ENCODE results near the gene LYST.

The LYST gene

DNA sequence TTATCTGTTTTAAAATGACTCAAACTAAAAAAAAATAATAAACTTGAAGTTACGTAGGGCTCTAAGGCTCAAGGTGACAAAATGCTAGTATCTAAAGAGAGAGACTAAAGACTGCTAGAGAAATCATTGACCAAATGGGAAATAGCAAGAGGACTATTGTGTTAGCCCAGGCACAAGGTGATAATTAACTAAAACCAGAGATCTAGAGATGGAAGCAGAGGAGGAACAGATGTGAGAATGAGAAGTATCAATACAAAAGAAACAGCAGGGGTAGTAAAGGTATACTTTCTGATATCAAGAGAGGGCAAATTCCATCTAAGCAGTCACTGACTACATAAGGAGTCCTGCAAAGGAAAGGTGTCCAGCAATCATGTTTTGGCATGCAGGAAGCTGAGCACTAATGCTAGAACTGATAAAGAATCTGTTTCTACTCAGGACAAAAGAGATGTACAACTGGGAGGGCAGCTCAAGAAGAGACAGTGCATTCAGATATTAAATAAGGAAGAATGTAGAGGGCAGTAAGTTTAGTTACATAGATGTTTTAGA, 116.9 kb downstream of the LYST start:
- no peak for DNase-seq

DNA sequence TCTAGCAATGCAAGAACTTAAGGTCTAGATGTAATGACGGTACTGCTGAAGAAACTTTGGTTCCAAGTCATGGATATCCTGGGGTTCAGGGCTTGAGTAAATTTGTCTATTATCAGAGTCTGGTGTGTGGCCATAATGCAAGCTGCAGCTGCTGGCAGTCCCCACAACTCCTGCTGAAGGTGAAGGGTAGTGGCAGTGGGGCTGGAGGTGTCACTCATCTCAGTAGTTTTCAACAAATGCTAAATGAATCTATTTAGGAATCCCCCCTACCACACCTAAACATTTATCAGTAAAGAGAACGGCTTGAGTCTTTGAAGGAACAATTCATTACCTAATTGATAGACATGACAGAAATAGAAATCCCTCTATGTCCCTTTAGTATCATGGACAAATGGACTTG, 118.0 kb downstream of the LYST start:
- DNase-seq, result no peak

DNA sequence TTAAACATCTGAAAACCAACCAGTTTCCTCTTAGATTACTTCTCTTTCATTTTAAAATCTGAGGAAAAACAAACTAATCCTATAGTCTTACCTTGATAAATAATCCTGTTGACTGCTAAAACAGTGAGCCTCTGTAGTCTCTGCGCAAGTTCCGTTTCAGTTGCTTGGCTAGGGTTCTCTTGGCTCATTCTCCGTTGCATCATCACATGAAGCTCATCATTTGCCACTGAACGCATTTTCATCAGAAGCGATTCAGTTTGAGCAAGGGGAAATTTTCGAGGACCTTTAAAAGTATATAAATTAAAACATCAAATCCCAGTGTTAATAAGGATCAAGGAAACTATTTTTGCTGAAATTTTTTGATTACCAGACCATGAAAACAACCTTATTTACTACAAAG, 120.5 kb downstream of the LYST start:
- DNase-seq, result no peak

DNA sequence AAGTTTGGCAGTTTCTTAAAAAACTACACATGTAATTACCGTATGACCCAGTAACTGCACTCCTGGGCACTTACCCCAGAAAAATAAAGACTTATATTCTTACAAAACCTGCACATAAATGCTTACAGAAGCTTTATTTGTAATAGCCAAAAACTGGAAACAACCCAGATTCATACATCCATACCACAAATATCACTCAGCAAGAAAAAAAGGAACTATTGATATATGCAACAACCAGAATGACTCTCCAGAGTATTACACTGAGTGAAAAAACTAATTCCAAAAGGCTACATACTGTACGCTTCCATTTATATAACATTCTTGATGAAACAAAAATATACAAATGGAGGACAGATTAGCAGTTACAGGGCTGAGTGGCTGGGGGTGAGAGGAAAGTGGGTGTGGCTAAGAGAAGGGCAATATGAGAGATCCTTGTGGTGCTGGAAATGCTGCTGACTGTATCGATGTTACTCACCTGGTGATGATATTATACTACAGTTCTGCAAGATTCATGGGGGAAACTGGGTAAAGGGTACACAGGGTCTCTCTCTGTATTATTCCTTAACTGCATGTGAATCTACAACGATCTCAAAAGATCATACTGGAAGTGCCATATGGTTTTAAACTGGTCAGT, 121.1 kb downstream of the LYST start:
- DNase-seq, result no peak

DNA sequence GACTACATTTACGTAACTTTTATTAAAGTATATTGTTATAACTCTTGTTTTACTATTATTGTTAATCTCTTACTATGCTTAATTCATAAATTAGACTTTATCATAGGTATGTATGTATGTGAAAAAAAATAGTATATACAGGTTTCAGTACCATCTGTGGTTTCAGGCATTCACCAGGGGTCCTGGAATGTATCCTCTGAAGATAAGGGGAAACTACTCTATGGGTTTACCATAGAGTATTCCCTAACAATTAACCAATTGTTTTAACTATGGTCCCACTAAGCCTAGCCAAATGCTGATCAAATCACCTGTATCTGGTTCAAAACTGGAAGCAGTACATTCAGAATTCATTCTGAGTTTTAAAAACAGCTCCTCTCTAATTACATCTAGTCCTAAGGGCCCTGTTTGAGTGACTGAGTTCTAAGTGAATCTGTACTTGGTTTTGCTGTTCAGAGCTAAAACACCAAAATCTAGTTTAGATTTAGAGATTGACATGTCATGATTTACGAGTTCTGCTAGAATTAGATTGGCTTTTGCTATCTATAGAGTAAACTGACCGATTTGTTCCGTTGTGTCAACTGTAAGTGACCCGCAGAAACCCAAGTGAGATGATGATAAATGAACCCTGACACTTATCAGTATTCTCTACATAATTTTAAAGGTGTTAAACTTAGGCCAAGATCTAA, 123.6 kb downstream of the LYST start:
- DNase-seq, result no peak

DNA sequence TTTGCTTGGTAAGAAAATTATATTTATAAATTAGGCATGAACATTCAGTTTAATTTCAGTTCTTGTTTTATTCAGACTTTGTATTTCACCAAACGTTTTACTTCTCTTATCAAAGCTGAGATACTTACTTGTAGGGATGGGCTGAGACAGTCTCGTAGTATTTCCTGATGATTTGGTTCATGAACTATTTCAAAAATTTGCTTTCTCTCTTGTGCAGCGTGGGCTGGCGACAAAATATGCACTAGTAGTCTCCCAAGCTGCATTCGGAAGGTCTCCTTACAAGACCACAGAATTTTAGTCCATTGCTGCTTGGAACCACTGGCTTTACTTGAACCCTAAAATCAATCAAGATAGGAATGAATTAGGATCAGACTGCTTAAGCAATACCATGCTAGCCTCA, 125.4 kb downstream of the LYST start:
- DNase-seq, result no peak

DNA sequence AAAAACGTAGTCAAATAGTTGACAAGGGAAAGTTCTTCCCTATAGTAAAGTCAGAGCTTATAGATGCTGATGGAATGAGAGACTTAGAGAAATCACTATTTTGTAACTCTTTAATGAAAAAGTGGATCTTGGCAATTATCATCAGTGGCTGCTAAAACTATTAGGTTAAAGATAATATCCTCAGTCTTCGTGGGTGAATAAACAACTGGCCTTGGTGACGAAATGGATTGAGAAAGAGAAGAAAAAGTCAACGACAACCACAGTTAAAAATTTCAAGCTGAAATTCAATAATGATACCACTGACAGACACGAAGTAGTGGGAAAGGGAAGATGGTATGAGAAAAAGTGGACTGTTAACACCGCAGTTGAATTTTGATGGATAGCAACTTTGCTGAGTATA, 127.1 kb downstream of the LYST start:
- DNase-seq, result no peak

DNA sequence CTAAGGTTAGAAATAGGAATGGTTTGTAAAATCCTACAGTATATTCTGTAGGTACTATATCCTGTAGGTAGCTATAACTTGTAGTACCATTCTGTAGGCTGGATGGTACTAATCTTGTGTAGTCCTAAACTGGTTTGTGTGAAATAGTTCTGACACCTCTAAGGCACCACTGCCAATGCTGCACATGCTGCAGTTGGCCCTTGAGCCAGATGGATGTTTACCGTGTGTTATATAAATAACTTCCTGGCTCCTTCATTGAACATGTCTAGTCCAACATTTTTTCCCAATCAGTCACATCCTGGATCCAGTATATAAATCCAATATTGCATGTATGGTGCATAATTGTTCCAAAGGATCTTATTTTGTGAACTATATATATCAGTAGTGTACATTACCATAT, 127.6 kb downstream of the LYST start:
- DNase-seq, result no peak

DNA sequence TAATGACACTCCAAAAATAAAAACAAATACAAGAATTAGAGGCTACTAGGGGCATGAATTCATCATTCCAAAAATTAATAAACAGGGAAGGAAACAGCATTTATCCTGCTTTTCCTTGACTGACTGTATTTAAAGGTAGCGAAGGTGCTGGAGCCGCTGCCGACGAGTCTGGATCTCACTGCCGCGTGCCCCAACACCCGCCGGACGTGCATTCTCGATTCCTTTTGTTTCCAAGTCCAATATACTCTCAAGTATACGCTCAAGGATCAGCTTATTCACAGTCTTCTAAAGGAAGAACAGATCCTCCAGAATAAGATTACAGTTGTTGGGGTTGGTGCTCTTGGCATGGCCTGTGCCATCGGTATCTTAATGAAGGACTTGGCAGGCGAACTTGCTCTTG, 129.0 kb downstream of the LYST start:
- DNase-seq, result no peak

DNA sequence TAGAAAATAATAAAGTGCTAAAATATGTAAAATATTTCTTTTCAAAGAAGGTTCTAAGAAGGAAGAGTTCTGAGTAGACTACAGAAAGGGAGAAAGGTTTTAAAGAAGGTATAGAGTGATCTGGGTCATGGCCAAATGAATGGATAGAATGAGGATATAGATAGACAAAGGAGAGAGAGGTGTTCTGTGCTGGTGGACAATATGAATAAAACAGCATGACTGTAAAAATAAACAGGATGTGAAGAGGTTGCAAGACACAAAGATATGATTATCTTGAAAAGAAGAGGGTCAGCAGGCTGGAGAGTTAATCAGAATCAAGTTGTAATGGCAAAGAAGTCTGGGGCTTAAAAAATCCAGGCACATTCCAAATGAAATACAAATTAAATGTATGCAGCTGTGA, 130.4 kb downstream of the LYST start:
- DNase-seq, result no peak

DNA sequence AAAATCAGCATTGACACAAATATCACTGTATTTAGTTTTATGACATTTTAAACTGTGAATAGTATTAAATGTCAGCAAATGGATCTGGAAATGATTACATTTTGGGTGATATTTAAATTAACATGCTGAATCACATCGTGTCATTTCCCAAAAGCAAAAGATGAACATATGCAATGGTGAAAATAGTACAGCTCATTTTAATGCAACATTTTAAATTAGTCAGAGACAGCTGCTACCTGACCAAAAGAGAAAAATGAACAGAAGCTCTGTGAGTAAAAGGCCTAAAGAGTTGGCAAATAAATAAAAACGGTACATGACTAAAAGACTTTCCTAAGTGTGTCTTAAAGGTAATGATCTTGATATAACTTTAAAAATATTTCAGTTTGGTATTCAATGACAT, 131.1 kb downstream of the LYST start:
- no peak for DNase-seq

DNA sequence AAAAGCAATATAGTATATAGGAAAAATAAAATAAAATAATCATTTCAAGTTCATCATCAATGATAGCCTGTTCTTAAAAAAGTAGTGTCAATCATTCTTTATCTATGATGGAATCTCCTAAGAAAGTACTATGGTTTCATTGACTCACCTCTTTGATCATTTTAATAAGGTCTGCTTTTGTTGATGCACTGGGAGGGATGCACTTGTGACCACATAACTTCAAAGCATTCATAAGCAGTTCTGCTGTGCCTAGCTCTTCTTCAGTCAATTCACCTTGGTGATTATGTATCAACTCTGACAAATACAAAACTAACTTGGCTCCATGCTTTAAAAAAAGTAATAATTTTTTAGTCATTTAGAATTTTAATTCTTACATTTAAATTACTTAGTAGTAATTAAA, 132.4 kb downstream of the LYST start:
- DNase-seq, result no peak

DNA sequence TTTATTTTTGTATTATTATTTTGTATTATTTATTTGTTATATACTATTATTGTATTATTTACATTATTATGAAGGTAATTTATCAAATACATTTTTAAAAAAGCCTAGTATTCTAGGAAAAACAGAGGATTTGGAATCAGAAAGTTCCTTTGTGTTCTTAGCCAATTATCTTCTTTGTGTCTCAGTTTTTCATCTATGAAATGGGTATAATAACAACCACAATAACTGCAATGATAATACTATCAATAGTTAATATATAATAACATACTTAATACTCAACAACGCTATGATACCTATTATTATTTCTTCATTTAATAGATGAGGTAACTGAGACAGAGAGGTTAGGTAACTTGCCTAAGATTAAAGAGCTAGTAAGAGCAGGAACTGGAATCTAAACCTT, 136.7 kb downstream of the LYST start:
- no peak for DNase-seq

DNA sequence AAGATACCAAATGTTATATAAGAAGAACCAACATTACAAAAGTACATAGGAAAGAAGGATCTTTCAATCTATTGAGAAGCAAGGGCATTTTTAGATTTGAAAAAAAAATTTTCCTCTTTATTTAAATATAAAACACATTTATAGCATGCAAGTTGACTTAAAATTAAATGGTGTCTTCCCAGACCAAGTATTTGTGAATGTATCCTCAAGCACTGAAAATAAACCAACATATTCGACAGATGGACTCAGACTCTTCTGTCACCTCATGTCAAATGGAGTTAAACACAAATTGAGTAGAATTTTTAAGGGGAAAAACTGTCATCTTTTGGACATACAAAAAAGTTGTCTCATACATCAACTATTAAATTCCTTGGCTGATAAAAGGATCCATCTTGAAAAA, 140.1 kb downstream of the LYST start:
- DNase-seq, result no peak

DNA sequence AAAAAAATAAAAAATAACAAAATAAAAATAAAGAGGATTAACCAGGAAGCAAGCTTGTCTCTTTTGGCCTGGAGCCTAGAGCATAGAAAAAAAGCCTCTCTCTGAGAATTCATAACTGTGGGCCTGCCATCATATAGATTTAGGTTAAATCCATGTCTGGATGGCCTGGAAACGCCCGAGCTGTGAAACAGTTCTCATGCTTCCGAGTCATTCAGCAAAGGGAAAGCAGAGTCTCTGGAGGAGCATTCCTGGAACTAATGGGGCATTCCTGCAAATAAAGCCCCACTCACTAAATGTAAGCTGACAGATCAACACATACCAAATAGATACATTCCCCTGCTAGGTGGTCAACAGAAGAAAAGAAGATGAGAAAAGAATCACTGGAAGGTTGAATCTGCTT, 141.3 kb downstream of the LYST start:
- DNase-seq, result no peak

DNA sequence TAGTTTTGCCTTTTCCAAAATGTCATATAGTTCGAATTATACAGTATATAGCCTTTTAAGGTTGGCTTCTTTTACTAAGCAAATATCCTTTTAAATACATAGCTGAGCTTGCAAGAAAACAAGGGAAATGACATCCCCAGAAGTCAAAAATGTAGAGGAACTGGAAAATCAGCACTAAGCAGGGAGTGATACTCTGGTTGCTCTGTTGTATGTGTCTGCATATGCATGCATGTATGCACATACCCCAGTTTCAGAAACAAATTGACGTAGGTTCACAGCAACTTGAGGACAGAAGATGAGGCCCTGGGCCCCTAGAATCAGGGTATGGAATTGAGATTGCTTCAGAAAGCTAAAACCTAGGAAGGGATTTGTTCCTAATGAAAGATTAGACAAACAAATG, 142.0 kb downstream of the LYST start:
- no peak for DNase-seq

DNA sequence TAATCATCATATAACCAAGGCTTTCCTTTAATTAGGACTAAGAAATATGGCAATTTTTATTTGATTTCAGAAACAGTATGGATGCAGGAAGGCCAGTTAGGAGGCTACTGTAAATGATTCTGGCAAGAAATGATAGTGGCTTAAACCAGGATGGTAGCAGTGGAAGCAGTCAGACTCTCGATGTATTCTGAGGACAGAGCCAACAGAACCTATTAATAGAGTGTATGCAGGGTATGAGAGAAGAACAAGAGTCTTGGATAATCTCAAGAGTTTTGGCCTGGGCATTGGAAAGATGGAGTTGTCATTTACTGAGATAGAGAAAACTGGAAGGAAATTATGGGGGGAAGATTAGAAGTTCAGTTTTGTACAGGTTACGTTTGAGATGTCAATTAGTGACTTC, 143.8 kb downstream of the LYST start:
- no peak for DNase-seq

DNA sequence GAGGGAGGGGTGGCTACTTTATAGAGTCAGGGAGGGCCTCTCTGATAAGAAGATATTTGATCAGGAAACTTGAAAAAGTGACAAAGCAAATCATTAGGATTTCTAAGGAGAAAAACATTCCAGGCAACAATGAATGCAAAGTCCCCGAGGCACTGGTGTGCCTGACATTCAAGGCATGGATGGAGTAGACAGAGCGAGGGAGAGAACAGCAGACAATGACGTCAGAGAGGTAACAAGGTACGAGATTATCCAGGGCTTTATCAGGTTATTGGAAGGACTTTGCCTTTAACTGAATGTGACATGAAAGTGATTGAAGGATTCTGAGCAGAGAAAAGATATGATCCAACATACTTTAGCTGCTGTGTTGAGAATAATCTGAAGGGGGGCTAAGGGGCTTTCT, 144.7 kb downstream of the LYST start:
- no peak for DNase-seq

DNA sequence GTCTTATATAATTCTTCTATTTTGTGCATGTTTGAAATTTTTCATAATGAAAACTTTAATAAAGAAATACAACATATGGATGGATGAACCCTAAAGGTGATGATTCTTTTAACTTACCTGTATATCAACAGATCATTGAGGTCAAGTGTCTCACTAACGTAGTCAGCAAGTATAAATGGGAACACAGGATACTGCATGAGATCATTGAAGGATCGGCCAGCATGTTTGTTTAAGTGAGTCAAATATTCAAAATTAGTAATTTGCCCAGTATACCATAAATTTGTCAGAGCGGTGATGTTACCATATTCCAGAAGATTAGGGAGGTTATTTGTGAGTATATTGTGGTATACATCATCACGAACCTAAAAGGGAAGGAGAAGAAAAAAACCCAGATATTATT, 146.2 kb downstream of the LYST start:
- DNase-seq, result no peak

DNA sequence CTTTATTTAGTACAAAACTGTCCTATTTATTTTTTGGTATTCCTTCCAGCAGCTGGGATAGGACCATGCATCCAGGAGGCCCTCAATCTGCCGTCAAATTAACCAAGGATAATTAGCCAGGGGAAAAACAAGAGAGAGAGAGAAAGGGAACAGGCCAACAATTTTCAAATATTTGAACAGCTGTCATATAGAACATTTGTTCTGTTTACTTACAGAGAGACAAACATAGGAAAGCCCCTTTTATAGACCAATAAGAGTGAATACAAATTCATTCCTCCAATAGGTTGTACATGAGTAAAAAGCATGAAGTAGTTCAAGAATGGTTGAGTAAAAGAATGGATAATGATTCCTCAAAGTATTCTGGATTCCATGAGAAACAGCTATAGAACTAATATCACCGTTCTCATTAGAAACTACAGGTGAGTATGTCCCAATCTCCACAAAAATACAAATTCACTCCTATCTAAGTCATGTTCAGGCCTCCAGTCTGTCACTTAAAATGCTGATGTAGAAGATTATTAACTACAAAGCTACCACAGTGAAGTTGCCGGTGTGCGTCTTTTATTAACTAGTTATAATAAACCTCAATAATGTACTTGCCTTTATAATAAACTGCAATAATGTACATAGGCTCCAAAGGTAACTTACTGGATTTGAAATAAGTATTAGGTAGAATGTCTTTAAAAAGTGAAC, 152.4 kb downstream of the LYST start:
- DNase-seq, result peak; percentile 5

DNA sequence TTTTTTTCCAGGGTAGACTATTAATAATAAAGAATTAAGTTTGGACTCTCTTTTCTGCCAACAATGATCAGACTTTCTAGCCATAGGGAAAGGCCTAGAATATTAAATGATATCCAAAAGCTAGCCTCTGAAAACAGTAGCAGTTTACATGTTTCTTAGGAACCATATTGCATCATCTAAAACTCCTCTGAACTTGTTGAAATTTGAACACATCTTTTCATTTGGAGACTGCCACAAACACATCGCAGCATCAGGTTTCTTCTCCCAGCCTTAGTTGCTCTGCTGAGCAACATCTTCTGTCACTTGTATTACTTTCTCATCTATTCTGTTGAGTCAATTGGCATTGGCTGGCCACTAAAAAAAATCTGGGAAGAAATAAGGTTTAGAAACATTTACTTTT, 153.9 kb downstream of the LYST start:
- no peak for DNase-seq

DNA sequence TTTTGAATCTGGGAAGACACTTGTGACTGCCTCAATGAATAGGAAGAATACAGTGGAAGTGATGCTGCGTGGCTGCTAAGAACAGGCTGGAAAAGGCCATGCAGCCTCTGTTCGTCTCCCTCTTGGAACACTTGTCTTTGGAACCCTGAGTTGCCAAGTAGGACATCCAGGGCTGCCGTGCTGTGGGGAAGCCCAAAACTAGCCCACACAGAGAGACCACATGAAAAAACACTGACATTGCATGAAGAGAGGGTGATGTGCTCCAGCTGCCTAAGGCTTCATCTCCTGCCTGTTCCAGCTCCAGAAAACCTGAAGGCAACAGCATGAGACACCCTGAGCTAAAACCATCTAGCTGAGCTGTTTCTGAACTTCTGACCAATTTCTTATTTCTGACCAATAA, 156.0 kb downstream of the LYST start:
- no peak for DNase-seq

DNA sequence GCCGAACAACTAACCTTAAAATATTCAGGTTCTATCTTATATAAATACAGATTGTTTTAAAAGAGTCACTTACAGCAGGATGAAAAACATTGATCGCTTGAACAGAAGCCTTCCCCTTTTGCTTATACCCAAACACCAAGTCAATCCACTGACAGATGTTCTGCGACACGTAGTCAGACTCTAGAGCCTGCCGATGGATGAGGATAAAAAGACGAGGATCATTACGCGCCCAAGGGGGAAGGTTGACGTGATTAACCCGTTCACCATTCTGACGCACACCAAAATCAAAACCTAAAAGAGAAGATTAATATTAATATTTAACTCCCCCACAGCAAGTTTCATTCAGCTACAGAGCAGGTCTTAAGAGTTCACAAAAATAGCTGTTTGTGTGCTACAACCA, 157.7 kb downstream of the LYST start:
- no peak for DNase-seq

DNA sequence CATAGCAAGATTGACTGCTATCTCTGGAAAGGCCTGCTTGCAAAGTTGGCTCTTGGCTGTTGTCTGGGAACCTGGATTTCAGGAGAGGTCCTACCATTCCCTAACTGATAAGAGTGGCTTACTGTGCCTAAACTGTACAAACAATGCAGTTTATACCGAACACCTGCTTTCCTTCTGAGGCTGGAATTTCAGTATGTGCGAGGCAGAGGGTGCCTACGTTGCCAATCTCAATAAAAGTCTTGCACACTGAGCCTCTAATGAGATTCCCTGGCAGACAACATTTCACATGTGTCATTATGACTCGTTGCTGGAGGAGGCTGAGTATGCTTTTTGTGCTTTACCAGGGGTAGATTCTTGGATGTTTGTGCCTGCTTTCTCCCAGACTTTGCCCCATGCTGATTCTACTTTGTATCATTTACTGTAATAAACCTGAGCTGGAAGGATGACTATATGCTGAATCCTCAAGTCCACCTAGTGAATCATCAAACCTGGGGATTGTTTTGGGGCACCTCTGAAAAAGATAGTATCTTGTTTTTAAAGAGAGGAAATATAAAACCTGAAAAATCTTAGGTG, 158.2 kb downstream of the LYST start:
- DNase-seq, result no peak

Measured in DMS79 treated with DMSO at 0.1 percent for 48 hours (cell line).